Endodermal cell (in vitro differentiated cells): ENCODE data around the gene CADM1. TPM values are rescaled to one million over a fixed set of nuclear protein-coding genes. Genes with fewer than 3 reads are reported as not detected.

Experiments
- DNase-seq: peaks from one replicate; pipeline ENCODE4 v3.0.0-alpha.2; 2017
- H3K27ac ChIP-seq: 2 replicates; pipeline ENCODE4 v1.5.1; 2013; ENCODE audit warnings: mild to moderate bottlenecking, low read depth, low read length, moderate library complexity
- H3K27me3 ChIP-seq: 2 replicates; pipeline ENCODE4 v1.6.1; 2013; ENCODE audit warnings: mild to moderate bottlenecking, low read length, moderate library complexity; ENCODE audit not compliant: insufficient read depth, control insufficient read depth, poor library complexity, severe bottlenecking
- H3K36me3 ChIP-seq: 2 replicates; pipeline ENCODE4 v1.7.0; 2013; ENCODE audit warnings: mild to moderate bottlenecking, low read length, moderate library complexity; ENCODE audit not compliant: control insufficient read depth, insufficient read depth
- H3K4me1 ChIP-seq: one replicate; pipeline ENCODE4 v1.7.0; 2013; ENCODE audit warnings: low read length; ENCODE audit not compliant: control insufficient read depth, insufficient read depth
- H3K4me3 ChIP-seq: 2 replicates; pipeline ENCODE4 v1.5.1; 2013; ENCODE audit warnings: mild to moderate bottlenecking, low read length, moderate library complexity
- H3K9ac ChIP-seq: 2 replicates; pipeline ENCODE4 v1.6.1; 2013; ENCODE audit warnings: mild to moderate bottlenecking, low read length, moderate library complexity; ENCODE audit not compliant: poor library complexity, severe bottlenecking; ENCODE audit errors: extremely low read depth
- H3K9me3 ChIP-seq: 2 replicates; pipeline ENCODE4 v1.6.1; 2013; ENCODE audit warnings: mild to moderate bottlenecking, low read length, moderate library complexity; ENCODE audit not compliant: control insufficient read depth
- H3K27ac Mint-ChIP-seq: 2 replicates; pipeline ENCODE4 v1.8.0; 2020; ENCODE audit warnings: mixed read lengths
- H3K27me3 Mint-ChIP-seq: 2 replicates; pipeline ENCODE4 v1.8.0; 2021; ENCODE audit warnings: mild to moderate bottlenecking, mixed read lengths; ENCODE audit not compliant: insufficient read depth
- H3K36me3 Mint-ChIP-seq: 2 replicates; pipeline ENCODE4 v1.8.0; 2020; ENCODE audit warnings: low read depth, mixed read lengths
- H3K4me1 Mint-ChIP-seq: 2 replicates; pipeline ENCODE4 v1.8.0; 2020; ENCODE audit warnings: mixed read lengths
- H3K4me3 Mint-ChIP-seq: 2 replicates; pipeline ENCODE4 v1.8.0; 2020; ENCODE audit warnings: mild to moderate bottlenecking, moderate library complexity, mixed read lengths
- H3K9me3 Mint-ChIP-seq: 2 replicates; pipeline ENCODE4 v1.8.0; 2020; ENCODE audit warnings: mild to moderate bottlenecking, mixed read lengths
- CTCF ChIP-seq: fragments of 200-600 bp; sonication (generic); conservative IDR thresholded peaks from 2 replicates; pipeline ENCODE4 v1.5.0; 2021; ENCODE audit warnings: antibody characterized with exemption, mild to moderate bottlenecking
- WGBS, 2 experiments: methylation state at CpG; one replicate each; pipeline versions ENCODE4 v1.1.5 to v1.1.7; 2013; ENCODE audit warnings: missing lambda C conversion rate in 2 of 2, mixed read lengths in 1 of 2; ENCODE audit not compliant: insufficient coverage in 1 of 2, insufficient read length in 1 of 2; 5-methylcytosine and 5-hydroxymethylcytosine counted together
- total RNA-seq, 2 donors: library from RNA; stranded (reverse); fragmentation: NEBNext Ultra II Directional in 1 of 2; extraction: Animal tissue kit (Norgen Biotek cat#: 25700) in 1 of 2; gene quantifications; 2 replicates in 1 of 2; 3 replicates in 1 of 2; pipeline ENCODE4 v1.2.1, GENCODE V29; 2021

The CADM1 gene
- total RNA-seq, 2 donors from 2014 or later = 76.3 to 88.2 TPM

- Histone ChIP-seq H3K9ac (no peak overlapping the region), H3K27ac (no peak overlapping the region), H3K36me3 (no peaks in the 10 kb centered on the region), H3K4me1 (peaks cover 7% of the 10 kb centered on the region), H3K9me3 (peaks cover 9% of the 10 kb centered on the region), H3K4me3 (no peak overlapping the region), H3K27me3 (no peaks in the 10 kb centered on the region)
- Mint-ChIP-seq H3K36me3 (no peaks in the 10 kb centered on the region), H3K27ac (no peak overlapping the region), H3K27me3 (no peaks in the 10 kb centered on the region), H3K4me1 (peaks cover 29% of the 10 kb centered on the region), H3K9me3 (no peaks in the 10 kb centered on the region), H3K4me3 (no peak overlapping the region)
- WGBS, 2 experiments = 95 to 98% methylated on average over 6 to 8 of the region's 8 CpGs
- DNase-seq = no peak
- TF ChIP-seq CTCF = no peak
These were observed 31.0 kb downstream of the CADM1 start for GRCh38 chr11:115473167-115473566.

GRCh38 chr11:115471367-115471766, 32.8 kb downstream of the CADM1 start:
- Histone ChIP-seq H3K9ac (no peak overlapping the region), H3K9me3 (peaks cover 9% of the 10 kb centered on the region), H3K36me3 (no peaks in the 10 kb centered on the region), H3K4me1 (no peaks in the 10 kb centered on the region), H3K27me3 (no peaks in the 10 kb centered on the region), H3K27ac (no peak overlapping the region), H3K4me3 (no peak overlapping the region)
- Mint-ChIP-seq H3K27ac (no peak overlapping the region), H3K4me1 (peaks cover 20% of the 10 kb centered on the region), H3K36me3 (no peaks in the 10 kb centered on the region), H3K4me3 (no peak overlapping the region), H3K9me3 (no peaks in the 10 kb centered on the region), H3K27me3 (no peaks in the 10 kb centered on the region)
- no peak for TF ChIP-seq CTCF
- no peak for DNase-seq
- 87 to 88% methylated on average over 3 of the region's 3 CpGs for whole genome bisulfite sequencing, 2 experiments

GRCh38 chr11:115470928-115471327, 33.3 kb downstream of the CADM1 start:
- no peaks in the 10 kb centered on the region for H3K36me3 Mint-ChIP-seq
- no peaks in the 10 kb centered on the region for H3K9me3 Mint-ChIP-seq
- H3K4me1 Mint-ChIP-seq = peaks cover 20% of the 10 kb centered on the region
- Histone ChIP-seq H3K4me3 (no peak overlapping the region), H3K27me3 (no peaks in the 10 kb centered on the region), H3K4me1 (no peaks in the 10 kb centered on the region), H3K9me3 (peaks cover 9% of the 10 kb centered on the region), H3K36me3 (no peaks in the 10 kb centered on the region), H3K27ac (no peak overlapping the region), H3K9ac (no peak overlapping the region)
- WGBS, 2 experiments = 98 to 100% methylated on average over 2 to 3 of the region's 3 CpGs
- TF ChIP-seq CTCF = no peak
- no peak overlapping the region for H3K27ac Mint-ChIP-seq
- no peak overlapping the region for H3K4me3 Mint-ChIP-seq
- H3K27me3 Mint-ChIP-seq = no peaks in the 10 kb centered on the region
- DNase-seq = no peak
